Loucy (cell line): Measurements from ENCODE around the gene MYL12B.

Experiments
- CTCF ChIP-seq: fragments of 200-600 bp; sonication (generic); conservative IDR thresholded peaks from 2 replicates; pipeline ENCODE4 v1.5.1; 2014; ENCODE audit warnings: mild to moderate bottlenecking, antibody characterized with exemption, low read length
- EZH2phosphoT487 ChIP-seq: fragments of 200-600 bp; IDR thresholded peaks from 2 replicates; pipeline ENCODE4 v1.6.1; 2018; ENCODE audit warnings: antibody characterized with exemption, mild to moderate bottlenecking, moderate library complexity, borderline replicate concordance

- no peak for TF ChIP-seq CTCF
- TF ChIP-seq EZH2phosphoT487 = no peak
Observed at GRCh38 chr18:3234457-3234856, 27.5 kb upstream of the MYL12B start.
